Measurements from ENCODE around the gene MRPL22.
"Not testable (repeated sequence)": the region's sequence is repeated elsewhere in the genome, so short reads cannot be mapped to it uniquely, and the experiment has no call there.

Gene MRPL22

GRCh38 chr5:154984946-154985516, 44.2 kb downstream of the MRPL22 start:
- TF ChIP-seq POLR2AphosphoS5 (IDR thresholded peaks at IDR 0.05; ENCODE audit: low read depth, low read length) (no peak), POU2F2 (IDR thresholded peaks at IDR 0.05; ENCODE audit: low read depth, low read length) (no peak), SPI1 (IDR thresholded peaks at IDR 0.05; ENCODE audit: low read depth, low read length) (no peak), TAF1 (IDR thresholded peaks at IDR 0.05; ENCODE audit: low read depth, low read length) (no peak), PAX5 (IDR thresholded peaks at IDR 0.05; ENCODE audit: insufficient read depth, low read length, severe bottlenecking) (no peak), POLR2A (IDR thresholded peaks at IDR 0.05; ENCODE audit: low read depth, low read length) (no peak)
- DNase-seq (ENCODE audit: insufficient read length, low spot score) (no peak), FAIRE-seq (no peak)

GRCh38 chr5:154986151-154986550, 45.3 kb downstream of the MRPL22 start:
- FAIRE-seq (no peak), DNase-seq (ENCODE audit: insufficient read length, low spot score) (no peak)
- TF ChIP-seq TAF1 (IDR thresholded peaks at IDR 0.05; ENCODE audit: low read depth, low read length): no peak
- TF ChIP-seq PAX5 (IDR thresholded peaks at IDR 0.05; ENCODE audit: insufficient read depth, low read length, severe bottlenecking): no peak
- no peak for TF ChIP-seq POLR2AphosphoS5 (IDR thresholded peaks at IDR 0.05; ENCODE audit: low read depth, low read length)
- TF ChIP-seq SPI1 (IDR thresholded peaks at IDR 0.05; ENCODE audit: low read depth, low read length): no peak
- no peak for TF ChIP-seq POLR2A (IDR thresholded peaks at IDR 0.05; ENCODE audit: low read depth, low read length)
- TF ChIP-seq POU2F2 (IDR thresholded peaks at IDR 0.05; ENCODE audit: low read depth, low read length): no peak

- no peak for FAIRE-seq
- DNase-seq (ENCODE audit: insufficient read length, low spot score): no peak
- TF ChIP-seq TAF1 (IDR thresholded peaks at IDR 0.05; ENCODE audit: low read depth, low read length): no peak
- no peak for TF ChIP-seq POLR2A (IDR thresholded peaks at IDR 0.05; ENCODE audit: low read depth, low read length)
- no peak for TF ChIP-seq PAX5 (IDR thresholded peaks at IDR 0.05; ENCODE audit: insufficient read depth, low read length, severe bottlenecking)
- no peak for TF ChIP-seq POU2F2 (IDR thresholded peaks at IDR 0.05; ENCODE audit: low read depth, low read length)
- no peak for TF ChIP-seq SPI1 (IDR thresholded peaks at IDR 0.05; ENCODE audit: low read depth, low read length)
- no peak for TF ChIP-seq POLR2AphosphoS5 (IDR thresholded peaks at IDR 0.05; ENCODE audit: low read depth, low read length)
Observed at GRCh38 chr5:154989626-154990025, 48.8 kb downstream of the MRPL22 start.

- FAIRE-seq (no peak), DNase-seq (ENCODE audit: insufficient read length, low spot score) (no peak)
- TF ChIP-seq POU2F2 (IDR thresholded peaks at IDR 0.05; ENCODE audit: low read depth, low read length) (no peak), SPI1 (IDR thresholded peaks at IDR 0.05; ENCODE audit: low read depth, low read length) (no peak), POLR2AphosphoS5 (IDR thresholded peaks at IDR 0.05; ENCODE audit: low read depth, low read length) (no peak), PAX5 (IDR thresholded peaks at IDR 0.05; ENCODE audit: insufficient read depth, low read length, severe bottlenecking) (no peak), TAF1 (IDR thresholded peaks at IDR 0.05; ENCODE audit: low read depth, low read length) (no peak)
Observed at GRCh38 chr5:154993461-154993860, 52.6 kb downstream of the MRPL22 start.

GRCh38 chr5:154995679-154996078, 54.8 kb downstream of the MRPL22 start:
- DNase-seq (ENCODE audit: insufficient read length, low spot score) (no peak), FAIRE-seq (no peak)
- TF ChIP-seq POLR2A (IDR thresholded peaks at IDR 0.05; ENCODE audit: low read depth, low read length) (no peak), POLR2AphosphoS5 (IDR thresholded peaks at IDR 0.05; ENCODE audit: low read depth, low read length) (no peak), SPI1 (IDR thresholded peaks at IDR 0.05; ENCODE audit: low read depth, low read length) (no peak), PAX5 (IDR thresholded peaks at IDR 0.05; ENCODE audit: insufficient read depth, low read length, severe bottlenecking) (no peak), TAF1 (IDR thresholded peaks at IDR 0.05; ENCODE audit: low read depth, low read length) (no peak), POU2F2 (IDR thresholded peaks at IDR 0.05; ENCODE audit: low read depth, low read length) (no peak)

GRCh38 chr5:154997746-154998145, 56.9 kb downstream of the MRPL22 start:
- TF ChIP-seq POU2F2 (IDR thresholded peaks at IDR 0.05; ENCODE audit: low read depth, low read length): no peak
- TF ChIP-seq PAX5 (IDR thresholded peaks at IDR 0.05; ENCODE audit: insufficient read depth, low read length, severe bottlenecking): no peak
- no peak for TF ChIP-seq TAF1 (IDR thresholded peaks at IDR 0.05; ENCODE audit: low read depth, low read length)
- no peak for TF ChIP-seq POLR2A (IDR thresholded peaks at IDR 0.05; ENCODE audit: low read depth, low read length)
- TF ChIP-seq POLR2AphosphoS5 (IDR thresholded peaks at IDR 0.05; ENCODE audit: low read depth, low read length): no peak
- no peak for TF ChIP-seq SPI1 (IDR thresholded peaks at IDR 0.05; ENCODE audit: low read depth, low read length)
- no peak for FAIRE-seq
- DNase-seq (ENCODE audit: insufficient read length, low spot score): no peak

GRCh38 chr5:154999865-155000264, 59.0 kb downstream of the MRPL22 start:
- TF ChIP-seq TAF1 (IDR thresholded peaks at IDR 0.05; ENCODE audit: low read depth, low read length): no peak
- no peak for TF ChIP-seq POLR2AphosphoS5 (IDR thresholded peaks at IDR 0.05; ENCODE audit: low read depth, low read length)
- TF ChIP-seq PAX5 (IDR thresholded peaks at IDR 0.05; ENCODE audit: insufficient read depth, low read length, severe bottlenecking): no peak
- no peak for TF ChIP-seq POU2F2 (IDR thresholded peaks at IDR 0.05; ENCODE audit: low read depth, low read length)
- TF ChIP-seq POLR2A (IDR thresholded peaks at IDR 0.05; ENCODE audit: low read depth, low read length): no peak
- TF ChIP-seq SPI1 (IDR thresholded peaks at IDR 0.05; ENCODE audit: low read depth, low read length): no peak
- DNase-seq (ENCODE audit: insufficient read length, low spot score) (no peak), FAIRE-seq (no peak)

GRCh38 chr5:155001523-155001922, 60.6 kb downstream of the MRPL22 start:
- DNase-seq (ENCODE audit: insufficient read length, low spot score) (no peak), FAIRE-seq (no peak)
- TF ChIP-seq TAF1 (IDR thresholded peaks at IDR 0.05; ENCODE audit: low read depth, low read length) (no peak), PAX5 (IDR thresholded peaks at IDR 0.05; ENCODE audit: insufficient read depth, low read length, severe bottlenecking) (no peak), POLR2A (IDR thresholded peaks at IDR 0.05; ENCODE audit: low read depth, low read length) (no peak), SPI1 (IDR thresholded peaks at IDR 0.05; ENCODE audit: low read depth, low read length) (no peak), POLR2AphosphoS5 (IDR thresholded peaks at IDR 0.05; ENCODE audit: low read depth, low read length) (no peak), POU2F2 (IDR thresholded peaks at IDR 0.05; ENCODE audit: low read depth, low read length) (no peak)

GRCh38 chr5:155002722-155003121, 61.8 kb downstream of the MRPL22 start:
- not testable (repeated sequence) for FAIRE-seq; DNase-seq (ENCODE audit: insufficient read length, low spot score)

- DNase-seq (ENCODE audit: insufficient read length, low spot score) (no peak), FAIRE-seq (no peak)
- no peak for TF ChIP-seq POU2F2 (IDR thresholded peaks at IDR 0.05; ENCODE audit: low read depth, low read length)
- TF ChIP-seq SPI1 (IDR thresholded peaks at IDR 0.05; ENCODE audit: low read depth, low read length): no peak
- TF ChIP-seq POLR2AphosphoS5 (IDR thresholded peaks at IDR 0.05; ENCODE audit: low read depth, low read length): no peak
- TF ChIP-seq PAX5 (IDR thresholded peaks at IDR 0.05; ENCODE audit: insufficient read depth, low read length, severe bottlenecking): no peak
- no peak for TF ChIP-seq POLR2A (IDR thresholded peaks at IDR 0.05; ENCODE audit: low read depth, low read length)
- no peak for TF ChIP-seq TAF1 (IDR thresholded peaks at IDR 0.05; ENCODE audit: low read depth, low read length)
Observed at GRCh38 chr5:155004138-155004744, 63.4 kb downstream of the MRPL22 start.

GRCh38 chr5:155006265-155006664, 65.4 kb downstream of the MRPL22 start:
- DNase-seq (ENCODE audit: insufficient read length, low spot score); FAIRE-seq: not testable (repeated sequence)

Measured in GM12891 (cell line).